K562 (cell line): Measurements from ENCODE around the gene FIS1. TPM values are rescaled to one million over a fixed set of nuclear protein-coding genes. Genes with fewer than 3 reads are reported as not detected.
A peak's percentile ranks its signal among the peaks of the same experiment; 100 is the strongest.

Experiments
- ARNT ChIP-seq, 2 experiments: fragments of 450-650 bp; IDR thresholded peaks; 2 replicates each; pipeline ENCODE4 v1.6.1; 2016; ENCODE audit warnings: mild to moderate bottlenecking in 1 of 2
- BRD9 ChIP-seq: fragments of 450-650 bp; IDR thresholded peaks from 2 replicates; pipeline ENCODE4 v1.6.1; 2018; ENCODE audit warnings: low read depth; ENCODE audit not compliant: partially characterized antibody
- CBX1 ChIP-seq: sonication (generic); IDR thresholded peaks from 2 replicates; pipeline ENCODE4 v1.6.1; 2016; ENCODE audit warnings: antibody characterized with exemption, low read depth, mild to moderate bottlenecking
- FOXA3 ChIP-seq, 2 experiments: fragments of 450-650 bp in 1 of 2; sonication (generic) in 1 of 2; formaldehyde crosslinking; IDR thresholded peaks in 1 of 2; conservative IDR thresholded peaks in 1 of 2; 2 replicates each; pipeline versions ENCODE4 v1.4.0 to v1.8.0; 2020 to 2022; ENCODE audit warnings: mild to moderate bottlenecking in 2 of 2, missing genetic modification reagents in 1 of 2
- HCFC1 ChIP-seq: IDR thresholded peaks from 2 replicates; pipeline ENCODE4 v1.6.1; 2012; ENCODE audit warnings: low read depth, low read length, improper control_type of control experiment
- HNRNPLL ChIP-seq: fragments of 200-400 bp; formaldehyde crosslinking; IDR thresholded peaks from 2 replicates; pipeline ENCODE4 v1.6.1; 2017; ENCODE audit warnings: low read length, low read depth, mild to moderate bottlenecking; ENCODE audit not compliant: poor library complexity, severe bottlenecking
- ILF3 ChIP-seq: fragments of 450-650 bp; IDR thresholded peaks from 2 replicates; pipeline ENCODE4 v1.6.1; 2018; ENCODE audit warnings: antibody characterized with exemption, mild to moderate bottlenecking, moderate library complexity, borderline replicate concordance
- KDM1A ChIP-seq, 2 experiments: fragments of 450-650 bp; IDR thresholded peaks; 2 replicates each; pipeline ENCODE4 v1.6.1; 2016; ENCODE audit warnings: mild to moderate bottlenecking in 2 of 2
- NFXL1 ChIP-seq: fragments of 450-650 bp; formaldehyde crosslinking; IDR thresholded peaks from 2 replicates; pipeline ENCODE4 v1.4.0; 2021; ENCODE audit warnings: mild to moderate bottlenecking
- NFYB ChIP-seq: IDR thresholded peaks from 2 replicates; pipeline ENCODE4 v1.6.1; 2011; ENCODE audit warnings: mild to moderate bottlenecking, moderate library complexity; ENCODE audit not compliant: insufficient read length; ENCODE audit errors: extremely low read depth
- NR2C2 ChIP-seq, 2 experiments: fragments of 200-800 bp in 1 of 2; sonication (Bioruptor generic) in 1 of 2; sonication (generic) in 1 of 2; formaldehyde crosslinking in 1 of 2; IDR thresholded peaks; 2 replicates each; pipeline versions ENCODE4 v1.6.1 to v1.8.0; 2016 to 2022; ENCODE audit warnings: mild to moderate bottlenecking in 1 of 2, missing compliant biosample characterization in 1 of 2, missing genetic modification characterization in 1 of 2, missing genetic modification reagents in 1 of 2
- NRF1 ChIP-seq, 2 experiments: fragments of 450-650 bp; IDR thresholded peaks in 1 of 2; conservative IDR thresholded peaks in 1 of 2; 2 replicates each; pipeline ENCODE4 v1.6.1; 2014; ENCODE audit warnings: mild to moderate bottlenecking in 2 of 2
- PHF20 ChIP-seq: fragments of 450-650 bp; IDR thresholded peaks from 2 replicates; pipeline ENCODE4 v1.6.1; 2018; ENCODE audit not compliant: partially characterized antibody
- POLR2AphosphoS5 ChIP-seq: IDR thresholded peaks from 2 replicates; pipeline ENCODE4 v1.6.1; 2011; ENCODE audit warnings: mild to moderate bottlenecking, low read depth, low read length, moderate library complexity; ENCODE audit not compliant: control insufficient read depth, insufficient read depth
- SIN3B ChIP-seq: fragments of 450-650 bp; IDR thresholded peaks from 2 replicates; pipeline ENCODE4 v1.6.1; 2017; ENCODE audit warnings: low read depth, mild to moderate bottlenecking, moderate library complexity
- SRSF3 ChIP-seq: fragments of 200-400 bp; formaldehyde crosslinking; IDR thresholded peaks from 2 replicates; pipeline ENCODE4 v1.6.1; 2016; ENCODE audit warnings: mild to moderate bottlenecking, low read length, moderate library complexity; ENCODE audit not compliant: insufficient read depth
- TAL1 ChIP-seq: fragments of 450-650 bp; IDR thresholded peaks from 2 replicates; pipeline ENCODE4 v1.6.1; 2016; ENCODE audit warnings: mild to moderate bottlenecking
- YY1 ChIP-seq, 3 experiments: IDR thresholded peaks; 2 replicates each; pipeline ENCODE4 v1.6.1; 2011; ENCODE audit warnings: low read length in 2 of 3, mild to moderate bottlenecking in 2 of 3, moderate library complexity in 2 of 3, borderline replicate concordance in 1 of 3, control low read depth in 1 of 3, low read depth in 1 of 3; ENCODE audit not compliant: insufficient read depth in 3 of 3, insufficient replicate concordance in 2 of 3, control insufficient read depth in 1 of 3, insufficient read length in 1 of 3; ENCODE audit errors: extremely low read depth in 1 of 3
- ZKSCAN8 ChIP-seq: fragments of 200-800 bp; sonication (Bioruptor generic); IDR thresholded peaks from 2 replicates; pipeline ENCODE4 v1.6.1; 2016; ENCODE audit warnings: missing genetic modification characterization, missing compliant biosample characterization
- ZNF232 ChIP-seq: sonication (generic); formaldehyde crosslinking; IDR thresholded peaks from 2 replicates; pipeline ENCODE4 v1.8.0; 2022; ENCODE audit warnings: mild to moderate bottlenecking, missing genetic modification reagents
- ZZZ3 ChIP-seq: fragments of 450-650 bp; IDR thresholded peaks from 2 replicates; pipeline ENCODE4 v1.6.1; 2016; ENCODE audit warnings: antibody characterized with exemption, mild to moderate bottlenecking, moderate library complexity
- polyA plus RNA-seq, 8 experiments: library from polyadenylated mRNA; depleted of rRNA in 4 of 8; stranded (reverse) in 5 of 8; unstranded in 3 of 8; fragments of >200 nt; fragmentation: Nextera tagmentation in 2 of 8; fragmentation: Illumina TruSeq in 1 of 8; extraction: Ambion mirVana in 2 of 8; extraction: Trizol in 1 of 8; gene quantifications; 2 replicates each; pipeline versions ENCODE4 v1.2.1 to v1.2.3, GENCODE V29; 2011 to 2014; ENCODE audit warnings: inconsistent platforms in 1 of 8, missing spikeins in 1 of 8
- total RNA-seq, 7 experiments: library from RNA; depleted of rRNA in 6 of 7; stranded (reverse); fragments of >200 nt in 6 of 7; fragmentation: Illumina TruSeq in 2 of 7; extraction: Trizol in 2 of 7; gene quantifications; 2 replicates each; pipeline versions ENCODE4 v1.2.1 to v1.2.3, GENCODE V29; 2011 to 2021; ENCODE audit warnings: low replicate concordance in 1 of 7
- TF ChIP-seq, protein P1 (sequence below): fragments of 450-650 bp; formaldehyde crosslinking; IDR thresholded peaks from 2 replicates; pipeline ENCODE4 v1.4.0; 2022; ENCODE audit warnings: mild to moderate bottlenecking, moderate library complexity
- TF ChIP-seq, protein P2 (sequence below): fragments of 250-450 bp; sonication (Bioruptor Pico); IDR thresholded peaks from 2 replicates; pipeline ENCODE4 v1.4.0; 2020; ENCODE audit warnings: mild to moderate bottlenecking, moderate library complexity

FIS1 gene
- total and polyA plus RNA-seq, 9 of the 15 experiments (the other 6 are each of a cell fraction or from before 2014, with no cell fraction given), result 86.0 to 257 (median 144) TPM

DNA sequence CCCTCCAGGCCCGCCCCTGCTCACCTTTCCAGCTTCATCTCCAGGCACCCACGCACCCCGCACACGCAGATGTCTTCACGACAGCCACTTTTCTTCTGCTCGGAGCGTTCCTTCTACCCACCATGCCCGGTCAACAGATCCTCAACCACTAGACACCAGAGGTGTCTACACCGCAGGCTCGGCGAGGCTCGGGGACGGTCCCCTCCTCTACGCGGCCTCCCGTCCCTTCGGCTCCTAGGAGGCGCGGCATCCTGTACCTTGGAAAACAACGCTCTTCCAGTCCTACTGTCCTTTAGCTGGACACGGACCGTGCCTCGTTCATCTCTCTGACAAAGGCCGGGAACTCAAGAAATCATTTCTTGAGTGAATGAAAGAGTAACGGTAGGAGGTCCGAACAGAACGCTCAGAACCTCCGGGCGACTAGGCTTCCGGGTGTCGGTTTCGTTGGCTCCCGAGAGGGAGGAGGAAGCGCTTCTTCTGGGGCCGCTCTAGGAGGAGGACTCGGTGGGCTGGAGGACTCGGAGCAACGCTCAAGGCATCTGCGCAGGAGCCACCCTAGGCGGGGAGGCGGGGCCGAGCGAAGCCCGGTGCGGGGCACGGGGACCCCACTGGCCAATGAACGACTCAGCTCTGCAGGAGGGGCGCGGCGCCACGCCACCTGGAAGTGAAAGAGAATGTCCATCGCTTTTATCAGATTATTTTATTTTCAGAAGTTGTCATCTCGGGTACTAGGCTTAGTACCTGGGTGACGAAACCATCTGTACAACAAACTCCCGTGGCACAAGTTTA lies 7.2 kb upstream of the FIS1 start (continued):
- no peak for TF ChIP-seq KDM1A (IDR thresholded peaks at IDR 0.05)
- TF ChIP-seq NFXL1 (CRISPR knock-in tag), result no peak
- TF ChIP-seq, protein P1, sequence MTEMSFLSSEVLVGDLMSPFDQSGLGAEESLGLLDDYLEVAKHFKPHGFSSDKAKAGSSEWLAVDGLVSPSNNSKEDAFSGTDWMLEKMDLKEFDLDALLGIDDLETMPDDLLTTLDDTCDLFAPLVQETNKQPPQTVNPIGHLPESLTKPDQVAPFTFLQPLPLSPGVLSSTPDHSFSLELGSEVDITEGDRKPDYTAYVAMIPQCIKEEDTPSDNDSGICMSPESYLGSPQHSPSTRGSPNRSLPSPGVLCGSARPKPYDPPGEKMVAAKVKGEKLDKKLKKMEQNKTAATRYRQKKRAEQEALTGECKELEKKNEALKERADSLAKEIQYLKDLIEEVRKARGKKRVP (CRISPR knock-in tag), result no peak
- peak; percentile 98 for TF ChIP-seq NRF1 (conservative IDR thresholded peaks at IDR 0.05 in 1 of 2, IDR thresholded peaks at IDR 0.05 in 1 of 2)
- peak; percentile 63 for TF ChIP-seq NFYB
- no peak for TF ChIP-seq FOXA3 (CRISPR knock-in tag; conservative IDR thresholded peaks at IDR 0.05 in 1 of 2, IDR thresholded peaks at IDR 0.05 in 1 of 2)
- TF ChIP-seq, protein P2, sequence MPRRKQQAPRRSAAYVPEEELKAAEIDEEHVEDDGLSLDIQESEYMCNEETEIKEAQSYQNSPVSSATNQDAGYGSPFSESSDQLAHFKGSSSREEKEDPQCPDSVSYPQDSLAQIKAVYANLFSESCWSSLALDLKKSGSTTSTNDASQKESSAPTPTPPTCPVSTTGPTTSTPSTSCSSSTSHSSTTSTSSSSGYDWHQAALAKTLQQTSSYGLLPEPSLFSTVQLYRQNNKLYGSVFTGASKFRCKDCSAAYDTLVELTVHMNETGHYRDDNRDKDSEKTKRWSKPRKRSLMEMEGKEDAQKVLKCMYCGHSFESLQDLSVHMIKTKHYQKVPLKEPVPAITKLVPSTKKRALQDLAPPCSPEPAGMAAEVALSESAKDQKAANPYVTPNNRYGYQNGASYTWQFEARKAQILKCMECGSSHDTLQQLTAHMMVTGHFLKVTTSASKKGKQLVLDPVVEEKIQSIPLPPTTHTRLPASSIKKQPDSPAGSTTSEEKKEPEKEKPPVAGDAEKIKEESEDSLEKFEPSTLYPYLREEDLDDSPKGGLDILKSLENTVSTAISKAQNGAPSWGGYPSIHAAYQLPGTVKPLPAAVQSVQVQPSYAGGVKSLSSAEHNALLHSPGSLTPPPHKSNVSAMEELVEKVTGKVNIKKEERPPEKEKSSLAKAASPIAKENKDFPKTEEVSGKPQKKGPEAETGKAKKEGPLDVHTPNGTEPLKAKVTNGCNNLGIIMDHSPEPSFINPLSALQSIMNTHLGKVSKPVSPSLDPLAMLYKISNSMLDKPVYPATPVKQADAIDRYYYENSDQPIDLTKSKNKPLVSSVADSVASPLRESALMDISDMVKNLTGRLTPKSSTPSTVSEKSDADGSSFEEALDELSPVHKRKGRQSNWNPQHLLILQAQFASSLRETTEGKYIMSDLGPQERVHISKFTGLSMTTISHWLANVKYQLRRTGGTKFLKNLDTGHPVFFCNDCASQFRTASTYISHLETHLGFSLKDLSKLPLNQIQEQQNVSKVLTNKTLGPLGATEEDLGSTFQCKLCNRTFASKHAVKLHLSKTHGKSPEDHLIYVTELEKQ (CRISPR knock-in tag), result no peak
- TF ChIP-seq ILF3, result no peak
- 0 out of 2 replicates have a peak, but pooled peaks have one; percentile 40 for TF ChIP-seq ZNF232 (CRISPR knock-in tag)
- no peak for TF ChIP-seq ZKSCAN8
- peak in 2 of 3 experiments; percentile 42 for TF ChIP-seq YY1 (IDR thresholded peaks at IDR 0.05; ENCODE audit: borderline replicate concordance in 1 of 3, control insufficient read depth in 1 of 3, extremely low read depth in 1 of 3, insufficient read depth in 3 of 3, insufficient read length in 1 of 3, insufficient replicate concordance in 2 of 3, low read depth in 1 of 3, low read length in 2 of 3)
- no peak for TF ChIP-seq CBX1
- peak; percentile 19 to 24; a peak in 2 of 4 replicates for TF ChIP-seq ARNT (IDR thresholded peaks at IDR 0.05)
- TF ChIP-seq PHF20, result peak; percentile 94
- peak; percentile 81 for TF ChIP-seq HCFC1
- peak; percentile 92 for TF ChIP-seq POLR2AphosphoS5
- TF ChIP-seq SRSF3, result no peak
- 0 out of 2 replicates have a peak, but pooled peaks have one; percentile 37 for TF ChIP-seq NR2C2 (CRISPR knock-in tag; IDR thresholded peaks at IDR 0.05)
- TF ChIP-seq NR2C2 (tag; IDR thresholded peaks at IDR 0.05), result peak; percentile 95
- TF ChIP-seq BRD9, result no peak
- peak; percentile 82 for TF ChIP-seq SIN3B
- 0 out of 2 replicates have a peak, but pooled peaks have one; percentile 5 for TF ChIP-seq TAL1
- 0 out of 2 replicates have a peak, but pooled peaks have one; percentile 35 for TF ChIP-seq ZZZ3
- peak; percentile 61 for TF ChIP-seq HNRNPLL
